ENCODE measurements around the gene TSPAN5. TPM values are rescaled to one million over a fixed set of nuclear protein-coding genes. Genes with fewer than 3 reads are reported as not detected.
"Not testable (repeated sequence)": the region's sequence is repeated elsewhere in the genome, so short reads cannot be mapped to it uniquely, and the experiment has no call there.

TSPAN5 gene
- 21.1 and 24.4 TPM in 2 replicates for total RNA-seq

DNA sequence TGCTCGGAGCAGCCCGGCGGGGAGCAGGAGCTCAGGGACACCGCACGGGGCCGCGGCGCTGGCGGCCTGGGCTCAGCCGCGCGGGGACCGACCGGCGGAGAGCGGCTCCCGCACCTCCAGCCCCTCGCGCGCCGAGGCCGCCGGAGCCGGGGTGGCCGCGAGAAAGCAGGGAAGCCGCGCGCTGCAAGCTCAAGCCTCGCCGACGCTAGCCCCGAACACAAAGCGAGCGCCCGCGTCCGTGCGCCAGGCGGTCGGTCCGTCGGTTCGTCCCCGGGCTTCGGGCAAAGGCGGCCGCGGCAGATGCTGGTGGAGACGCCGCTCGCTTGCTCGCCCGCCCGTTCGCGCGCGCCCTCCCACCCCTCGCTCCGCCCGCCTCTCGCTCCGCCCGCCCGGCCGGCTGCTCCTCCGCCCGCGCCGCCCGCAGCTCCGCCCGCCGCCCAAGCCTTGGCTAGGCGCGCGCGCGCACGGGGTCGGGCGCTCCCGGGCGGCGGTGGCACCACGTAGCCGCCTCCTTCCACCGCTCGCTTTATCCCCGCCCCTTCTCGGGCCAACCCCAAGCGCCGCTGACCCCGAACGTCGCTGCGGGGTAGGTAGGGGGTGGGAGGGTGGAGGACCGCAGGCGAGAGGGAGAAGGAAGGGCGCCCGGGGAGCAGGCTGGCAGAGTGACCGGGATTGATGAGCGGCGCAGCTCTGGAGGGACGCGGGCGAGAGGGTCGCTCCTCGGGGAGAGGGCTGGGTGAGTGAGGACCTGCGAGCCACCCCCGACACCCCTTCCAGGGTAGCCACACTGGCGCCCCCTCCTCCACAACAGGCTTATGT lies at the start of gene TSPAN5:
Gene TSPAN5, minus strand, starts transcription at position 325 of the 819 bp plus-strand sequence.
- no peaks in the 10 kb centered on the region for H3K9me3 Mint-ChIP-seq
- H3K27ac Mint-ChIP-seq: peak within 1 kb of the TSS; percentile 94
- peaks cover 18% of the 10 kb centered on the region for H3K36me3 Mint-ChIP-seq (ENCODE audit: low read depth)
- H3K4me3 Mint-ChIP-seq (ENCODE audit: low read depth): peak within 1 kb of the TSS; percentile 100
- H3K27me3 Mint-ChIP-seq (ENCODE audit: low read depth): no peaks in the 10 kb centered on the region
- intact Hi-C loops (cut with micrococcal nuclease): loop anchor here (1.0 to 2.0 kb wide), 3 partner anchors 56 to 336 kb away; partner anchors contain the start of genes EIF4E and METAP1
- peak; percentile 75 for DNase-seq (ENCODE audit: low spot score)
- H3K4me1 Mint-ChIP-seq (ENCODE audit: low read depth): peaks cover 73% of the 10 kb centered on the region

DNA sequence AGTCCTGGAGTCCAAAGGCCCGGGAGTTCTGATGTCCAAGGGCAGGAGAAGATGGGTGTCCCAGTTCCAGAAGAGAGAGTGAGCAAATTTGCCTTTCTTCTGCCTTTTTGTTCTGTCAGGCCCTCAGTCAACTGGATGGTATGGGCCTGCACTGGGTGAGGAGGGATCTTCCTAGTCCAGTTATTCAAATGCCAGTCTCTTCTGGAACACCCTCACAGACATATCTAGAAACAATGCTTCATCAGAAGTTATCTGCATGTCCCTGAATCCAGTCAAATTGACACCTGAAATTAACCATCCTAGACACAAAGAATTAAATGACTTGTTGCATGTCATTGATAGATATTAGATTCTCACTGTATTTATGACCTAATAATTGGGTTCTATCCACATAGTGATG lies 48.5 kb upstream of the TSPAN5 start:
- intact Hi-C loops (cut with micrococcal nuclease): loop anchor here (1.0 to 2.0 kb wide), 2 partner anchors 19 to 44 kb away; no protein-coding TSS in a partner anchor
- H3K9me3 Mint-ChIP-seq: peaks cover 65% of the 10 kb centered on the region
- peaks cover 26% of the 10 kb centered on the region for H3K4me1 Mint-ChIP-seq (ENCODE audit: low read depth)
- DNase-seq (ENCODE audit: low spot score): no peak
- H3K4me3 Mint-ChIP-seq (ENCODE audit: low read depth): no peak overlapping the region
- H3K27ac Mint-ChIP-seq: no peak overlapping the region
- peaks cover 43% of the 10 kb centered on the region for H3K36me3 Mint-ChIP-seq (ENCODE audit: low read depth)
- no peaks in the 10 kb centered on the region for H3K27me3 Mint-ChIP-seq (ENCODE audit: low read depth)

DNA sequence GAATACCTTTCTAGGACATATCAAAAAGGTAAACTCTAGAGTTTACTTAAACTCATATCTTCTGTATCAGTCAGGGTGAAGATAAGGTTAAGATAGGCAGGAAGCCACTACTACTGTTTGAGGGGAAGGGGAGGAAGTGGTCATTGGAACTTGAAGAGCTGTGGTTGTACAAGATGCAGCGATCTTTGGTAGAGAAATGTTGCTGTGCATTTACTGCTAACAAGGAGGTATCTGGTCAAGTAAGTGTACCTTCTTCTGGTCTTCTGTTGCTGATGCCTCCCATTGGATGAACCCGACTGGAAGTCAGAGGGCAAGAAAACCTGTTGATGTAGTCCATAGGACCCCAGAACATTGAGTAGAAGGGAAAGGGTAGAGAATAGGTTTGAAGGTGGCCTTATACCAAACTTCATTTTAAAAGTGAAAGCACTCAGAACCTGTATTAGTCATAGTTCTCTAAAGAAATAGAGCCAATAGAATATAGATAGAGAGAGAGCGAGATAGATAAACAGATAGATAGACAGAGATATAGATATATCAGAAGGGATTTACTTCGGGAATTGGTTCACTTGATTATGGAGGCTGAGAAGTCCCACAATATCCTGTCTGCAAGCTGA lies 47.9 kb upstream of the TSPAN5 start:
- peak overlapping the region; percentile 87 for H3K27ac Mint-ChIP-seq
- peaks cover 43% of the 10 kb centered on the region for H3K36me3 Mint-ChIP-seq (ENCODE audit: low read depth)
- peaks cover 62% of the 10 kb centered on the region for H3K9me3 Mint-ChIP-seq
- peak overlapping the region; percentile 67 for H3K4me3 Mint-ChIP-seq (ENCODE audit: low read depth)
- peak; percentile 53 for DNase-seq (ENCODE audit: low spot score)
- H3K27me3 Mint-ChIP-seq (ENCODE audit: low read depth): no peaks in the 10 kb centered on the region
- intact Hi-C loops (cut with micrococcal nuclease): loop anchor here (1.0 to 2.0 kb wide), 2 partner anchors 18 to 44 kb away; no protein-coding TSS in a partner anchor
- H3K4me1 Mint-ChIP-seq (ENCODE audit: low read depth): peaks cover 26% of the 10 kb centered on the region

DNA sequence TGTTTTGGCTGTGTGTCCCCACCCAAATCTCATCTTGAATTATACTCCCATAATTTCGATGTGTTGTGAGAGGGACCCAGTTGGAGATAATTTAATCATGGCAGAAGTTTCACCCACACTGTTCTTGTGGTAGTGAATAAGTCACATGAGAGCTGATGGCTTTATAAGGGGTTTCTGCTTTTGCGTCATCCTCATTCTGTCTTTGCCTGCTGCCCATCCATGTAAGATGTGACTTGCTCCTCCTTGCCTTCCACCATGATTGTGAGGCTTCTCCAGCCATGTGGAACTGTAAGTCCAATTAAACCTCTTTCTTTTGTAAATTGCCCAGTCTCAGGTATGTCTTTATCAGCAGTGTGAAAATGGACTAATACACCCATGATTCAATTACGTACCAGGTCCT lies 47.2 kb upstream of the TSPAN5 start:
- H3K4me3 Mint-ChIP-seq (ENCODE audit: low read depth); H3K27ac Mint-ChIP-seq; intact Hi-C loops (cut with micrococcal nuclease); DNase-seq (ENCODE audit: low spot score); H3K27me3 Mint-ChIP-seq (ENCODE audit: low read depth): not testable (repeated sequence)
- H3K4me1 Mint-ChIP-seq (ENCODE audit: low read depth): peaks cover 26% of the 10 kb centered on the region
- H3K36me3 Mint-ChIP-seq (ENCODE audit: low read depth): peaks cover 43% of the 10 kb centered on the region
- H3K9me3 Mint-ChIP-seq: peaks cover 62% of the 10 kb centered on the region

DNA sequence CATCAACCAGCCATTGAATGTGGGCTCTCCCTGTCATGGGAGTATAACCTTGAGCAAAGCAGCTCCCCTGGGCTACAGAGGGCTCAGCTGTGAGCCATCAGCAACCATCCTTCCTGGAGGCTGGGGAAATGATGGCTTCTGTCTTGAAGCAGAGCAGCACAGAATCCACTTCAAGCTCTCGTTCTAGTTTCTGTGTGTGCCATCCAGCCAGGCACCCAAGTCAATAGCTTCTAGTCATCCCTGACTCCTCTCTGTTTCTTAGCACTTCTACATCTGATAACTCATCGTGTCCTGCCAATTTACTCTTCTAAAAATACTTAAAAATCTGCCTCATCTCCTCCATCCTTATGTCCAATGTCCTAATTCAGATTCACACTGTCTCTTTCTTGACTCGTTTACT lies 42.2 kb upstream of the TSPAN5 start:
- H3K36me3 Mint-ChIP-seq (ENCODE audit: low read depth): peaks cover 21% of the 10 kb centered on the region
- peaks cover 66% of the 10 kb centered on the region for H3K9me3 Mint-ChIP-seq
- DNase-seq (ENCODE audit: low spot score): no peak
- H3K4me3 Mint-ChIP-seq (ENCODE audit: low read depth): no peak overlapping the region
- intact Hi-C loops (cut with micrococcal nuclease): no loop called here
- no peaks in the 10 kb centered on the region for H3K27me3 Mint-ChIP-seq (ENCODE audit: low read depth)
- peaks cover 4% of the 10 kb centered on the region for H3K4me1 Mint-ChIP-seq (ENCODE audit: low read depth)
- no peak overlapping the region for H3K27ac Mint-ChIP-seq

DNA sequence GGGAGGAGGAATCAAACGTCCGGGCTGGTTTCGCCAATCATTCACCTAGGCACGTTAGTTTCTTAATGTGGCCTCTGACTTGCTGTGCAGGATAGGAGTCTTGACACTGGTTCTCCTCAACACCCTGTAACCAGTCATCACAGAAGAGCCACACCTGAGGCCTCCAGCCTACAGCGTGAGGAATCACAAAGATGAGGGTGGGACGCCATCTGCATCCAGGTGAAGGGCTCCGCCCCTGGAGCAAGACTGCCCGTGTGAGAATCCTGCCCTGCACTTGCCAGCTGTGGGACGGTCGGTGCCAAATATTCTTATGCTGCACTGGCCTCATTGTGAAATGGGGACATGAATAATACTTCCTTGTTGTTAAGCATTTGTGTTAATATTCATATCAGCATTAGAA lies 35.7 kb upstream of the TSPAN5 start:
- H3K4me1 Mint-ChIP-seq (ENCODE audit: low read depth): peaks cover 10% of the 10 kb centered on the region
- H3K27ac Mint-ChIP-seq: no peak overlapping the region
- peaks cover 40% of the 10 kb centered on the region for H3K9me3 Mint-ChIP-seq
- no peak overlapping the region for H3K4me3 Mint-ChIP-seq (ENCODE audit: low read depth)
- no peak for DNase-seq (ENCODE audit: low spot score)
- peaks cover 4% of the 10 kb centered on the region for H3K36me3 Mint-ChIP-seq (ENCODE audit: low read depth)
- intact Hi-C loops (cut with micrococcal nuclease): no loop called here
- no peaks in the 10 kb centered on the region for H3K27me3 Mint-ChIP-seq (ENCODE audit: low read depth)

DNA sequence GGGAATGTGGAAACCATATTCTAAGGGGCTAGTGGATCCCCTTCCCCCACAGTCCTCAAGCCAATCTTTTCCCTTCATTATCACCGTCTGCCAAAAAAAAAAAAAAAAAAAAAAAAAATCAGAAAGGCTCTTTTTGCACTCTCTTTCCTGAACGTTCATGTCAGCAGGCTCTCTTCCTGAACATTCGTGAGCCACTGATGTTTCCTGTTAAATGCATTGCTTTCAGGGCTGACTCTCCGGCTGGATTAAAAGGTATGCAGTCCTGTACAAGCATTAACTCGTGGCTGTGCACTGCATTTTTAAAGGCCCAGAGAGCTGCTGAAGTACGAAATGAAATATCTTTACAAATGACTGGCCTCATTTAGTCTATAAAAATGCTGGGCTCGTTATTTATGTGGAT lies 34.0 kb upstream of the TSPAN5 start:
- no peak for DNase-seq (ENCODE audit: low spot score)
- peaks cover 4% of the 10 kb centered on the region for H3K36me3 Mint-ChIP-seq (ENCODE audit: low read depth)
- intact Hi-C loops (cut with micrococcal nuclease): no loop called here
- no peak overlapping the region for H3K27ac Mint-ChIP-seq
- peaks cover 26% of the 10 kb centered on the region for H3K9me3 Mint-ChIP-seq
- peaks cover 21% of the 10 kb centered on the region for H3K4me1 Mint-ChIP-seq (ENCODE audit: low read depth)
- H3K27me3 Mint-ChIP-seq (ENCODE audit: low read depth): no peaks in the 10 kb centered on the region
- no peak overlapping the region for H3K4me3 Mint-ChIP-seq (ENCODE audit: low read depth)

DNA sequence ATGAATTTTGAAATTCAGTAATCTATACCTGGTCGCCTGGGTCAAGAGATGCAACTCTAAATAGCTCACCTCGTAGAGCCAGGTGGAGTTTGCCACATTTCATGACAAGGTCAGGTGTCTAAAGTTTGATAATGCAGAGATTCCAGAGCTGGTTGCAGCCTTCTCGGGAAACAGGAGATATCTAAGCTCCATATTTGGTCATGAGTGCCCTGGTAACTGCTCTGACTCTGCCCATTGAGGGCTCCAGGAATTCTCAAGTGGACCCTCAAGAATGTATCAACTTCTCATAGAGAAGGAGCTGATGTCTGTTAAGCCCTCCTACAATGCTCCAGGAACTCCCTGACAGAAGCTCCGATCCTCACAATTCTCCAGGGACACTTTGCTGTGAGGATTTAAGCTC lies 33.2 kb upstream of the TSPAN5 start:
- H3K9me3 Mint-ChIP-seq: peaks cover 20% of the 10 kb centered on the region
- H3K36me3 Mint-ChIP-seq (ENCODE audit: low read depth): peaks cover 4% of the 10 kb centered on the region
- H3K4me1 Mint-ChIP-seq (ENCODE audit: low read depth): peaks cover 22% of the 10 kb centered on the region
- H3K27ac Mint-ChIP-seq: no peak overlapping the region
- intact Hi-C loops (cut with micrococcal nuclease): no loop called here
- no peak for DNase-seq (ENCODE audit: low spot score)
- H3K4me3 Mint-ChIP-seq (ENCODE audit: low read depth): no peak overlapping the region
- no peaks in the 10 kb centered on the region for H3K27me3 Mint-ChIP-seq (ENCODE audit: low read depth)

DNA sequence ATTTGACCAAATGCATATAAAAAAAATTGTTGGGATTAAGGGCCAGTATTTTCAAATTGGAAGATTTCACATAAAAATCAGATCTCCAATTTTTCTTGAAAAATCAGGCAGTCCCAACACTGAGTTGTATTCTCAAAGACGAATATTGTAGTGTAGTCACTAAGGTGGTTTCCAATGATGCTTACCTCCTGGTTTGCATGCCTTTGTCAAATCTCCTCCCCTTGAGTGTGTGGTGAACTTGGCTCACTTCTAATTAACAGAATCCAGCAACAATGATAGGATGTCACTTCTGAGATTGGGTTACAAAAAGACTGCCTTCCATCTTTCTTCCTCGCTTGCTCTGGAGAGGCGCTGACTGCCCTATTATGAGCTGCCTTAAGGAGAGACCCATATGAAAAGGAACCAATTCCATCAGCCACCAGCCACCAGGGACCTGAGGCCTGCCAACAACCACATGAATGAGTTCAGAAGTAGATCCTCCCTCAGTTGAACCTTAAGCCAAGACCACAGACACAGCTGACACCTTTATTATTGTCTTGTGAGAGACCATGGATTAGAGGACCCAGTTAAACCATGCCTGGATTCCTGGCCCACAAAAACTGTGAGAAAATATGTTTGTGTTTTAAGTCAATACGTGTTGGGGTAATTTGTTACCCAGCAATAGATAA lies 31.2 kb upstream of the TSPAN5 start:
- H3K4me1 Mint-ChIP-seq (ENCODE audit: low read depth): peaks cover 22% of the 10 kb centered on the region
- H3K36me3 Mint-ChIP-seq (ENCODE audit: low read depth): peaks cover 4% of the 10 kb centered on the region
- no peak for DNase-seq (ENCODE audit: low spot score)
- peak overlapping the region; percentile 53 for H3K27ac Mint-ChIP-seq
- H3K9me3 Mint-ChIP-seq: peaks cover 12% of the 10 kb centered on the region
- intact Hi-C loops (cut with micrococcal nuclease): loop anchor here (5.0 kb wide), 1 partner anchor 47 kb away; no protein-coding TSS in a partner anchor
- H3K4me3 Mint-ChIP-seq (ENCODE audit: low read depth): no peak overlapping the region
- H3K27me3 Mint-ChIP-seq (ENCODE audit: low read depth): no peaks in the 10 kb centered on the region

DNA sequence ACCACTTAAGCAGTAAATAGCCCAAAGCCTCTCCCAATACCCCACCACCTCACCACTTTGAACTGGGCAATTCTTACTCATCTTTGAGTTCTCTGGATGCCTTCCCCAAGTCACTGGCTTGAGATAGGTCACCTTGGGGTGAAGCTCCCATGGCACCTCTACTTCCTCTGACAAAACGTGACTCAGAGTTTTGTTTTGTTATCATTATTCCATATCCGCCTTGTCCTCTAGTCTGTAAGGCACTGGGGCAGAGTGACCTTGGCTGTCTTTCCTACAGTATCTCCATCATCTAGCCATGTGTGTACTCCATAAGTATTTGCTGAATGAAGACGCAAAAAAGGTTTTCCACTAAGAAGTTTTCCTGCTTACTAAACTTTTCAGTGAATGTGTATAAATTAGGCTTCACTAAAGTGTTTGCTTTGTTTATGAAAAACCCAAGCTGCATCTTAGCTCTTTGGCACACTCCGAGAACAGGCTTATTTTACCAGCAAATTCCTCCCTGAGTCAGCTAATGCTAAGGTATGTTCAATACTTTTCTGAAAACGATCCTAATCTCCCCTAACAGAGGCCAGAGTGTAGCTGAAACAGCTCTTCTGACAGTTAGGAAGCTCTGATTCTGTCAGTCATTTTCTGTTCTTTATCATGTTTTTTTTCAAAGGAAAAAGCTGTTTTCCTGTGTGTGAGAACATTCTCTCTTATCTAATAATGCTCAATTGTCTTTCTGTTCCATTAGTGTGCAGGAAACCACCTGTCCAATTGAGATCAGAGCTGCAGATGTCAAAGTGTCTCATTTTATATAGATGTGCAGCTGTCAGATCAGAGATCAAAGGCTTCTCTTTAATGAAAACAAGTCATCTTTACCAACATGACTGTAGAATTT lies 30.2 kb upstream of the TSPAN5 start:
- no peak for DNase-seq (ENCODE audit: low spot score)
- peaks cover 12% of the 10 kb centered on the region for H3K9me3 Mint-ChIP-seq
- peaks cover 22% of the 10 kb centered on the region for H3K4me1 Mint-ChIP-seq (ENCODE audit: low read depth)
- intact Hi-C loops (cut with micrococcal nuclease): loop anchor here (1.0 to 5.0 kb wide), 3 partner anchors 18 to 46 kb away; no protein-coding TSS in a partner anchor
- H3K36me3 Mint-ChIP-seq (ENCODE audit: low read depth): peaks cover 4% of the 10 kb centered on the region
- H3K4me3 Mint-ChIP-seq (ENCODE audit: low read depth): no peak overlapping the region
- H3K27ac Mint-ChIP-seq: peak overlapping the region; percentile 65
- no peaks in the 10 kb centered on the region for H3K27me3 Mint-ChIP-seq (ENCODE audit: low read depth)

DNA sequence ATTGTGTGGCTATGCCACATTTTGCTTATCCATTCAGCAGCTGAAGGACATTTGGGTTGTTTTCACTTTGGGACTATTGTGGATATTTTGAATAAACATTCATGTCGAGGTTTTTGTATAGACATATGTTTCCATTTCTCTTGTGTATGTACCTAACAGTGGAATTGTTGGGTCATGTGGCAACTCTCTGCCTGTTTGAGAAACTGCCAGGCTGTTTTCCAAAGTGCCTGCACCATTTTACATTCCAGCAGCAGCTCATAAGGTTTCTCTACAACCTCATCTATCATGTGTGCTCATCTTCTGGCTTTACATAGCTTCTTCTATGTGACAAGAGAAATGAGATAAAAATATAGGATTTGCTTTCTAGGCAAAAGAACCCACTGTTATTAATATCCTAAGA lies 29.5 kb upstream of the TSPAN5 start:
- H3K4me3 Mint-ChIP-seq (ENCODE audit: low read depth): no peak overlapping the region
- H3K9me3 Mint-ChIP-seq: peaks cover 12% of the 10 kb centered on the region
- H3K36me3 Mint-ChIP-seq (ENCODE audit: low read depth): peaks cover 4% of the 10 kb centered on the region
- DNase-seq (ENCODE audit: low spot score): no peak
- peaks cover 22% of the 10 kb centered on the region for H3K4me1 Mint-ChIP-seq (ENCODE audit: low read depth)
- no peaks in the 10 kb centered on the region for H3K27me3 Mint-ChIP-seq (ENCODE audit: low read depth)
- intact Hi-C loops (cut with micrococcal nuclease): loop anchor here (1.0 to 5.0 kb wide), 3 partner anchors 18 to 46 kb away; no protein-coding TSS in a partner anchor
- H3K27ac Mint-ChIP-seq: no peak overlapping the region

DNA sequence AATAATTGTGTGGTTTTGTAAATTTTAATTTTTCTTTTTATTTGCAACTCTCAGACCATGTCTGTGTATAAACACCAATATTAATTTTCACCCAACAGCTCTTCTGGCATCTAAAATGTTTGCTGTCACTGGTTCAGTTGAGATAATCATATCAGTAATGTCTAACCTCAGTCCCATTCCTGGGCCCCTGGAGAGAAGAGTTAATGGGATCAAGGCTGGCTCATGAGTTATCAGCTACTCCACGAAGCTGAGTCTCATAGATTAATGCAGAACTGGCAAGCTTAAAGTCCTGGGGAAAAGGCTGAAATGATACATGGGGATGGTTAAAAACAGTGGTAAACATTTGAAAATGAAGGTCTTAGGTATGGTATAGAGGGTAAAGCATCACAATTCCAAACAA lies 28.4 kb upstream of the TSPAN5 start:
- Mint-ChIP-seq H3K27ac (no peak overlapping the region), H3K36me3 (ENCODE audit: low read depth) (peaks cover 4% of the 10 kb centered on the region), H3K9me3 (peaks cover 12% of the 10 kb centered on the region), H3K4me3 (ENCODE audit: low read depth) (no peak overlapping the region), H3K27me3 (ENCODE audit: low read depth) (no peaks in the 10 kb centered on the region), H3K4me1 (ENCODE audit: low read depth) (peaks cover 24% of the 10 kb centered on the region)
- no peak for DNase-seq (ENCODE audit: low spot score)
- intact Hi-C loops (cut with micrococcal nuclease): loop anchor here (5.0 kb wide), 1 partner anchor 45 kb away; no protein-coding TSS in a partner anchor
